WERI-Rb-1 (cell line): Measurements from ENCODE around the gene PROCR.
"Not testable (repeated sequence)": the region's sequence is repeated elsewhere in the genome, so short reads cannot be mapped to it uniquely, and the experiment has no call there.

ENCODE experiments used
- DNase-seq: peaks from one replicate; pipeline ENCODE4 v3.0.0-alpha.2; 2020
- H3K27ac ChIP-seq: fragments of 250-450 bp; sonication (Bioruptor Pico); 2 replicates; pipeline ENCODE4 v1.5.1; 2020; ENCODE audit warnings: mild to moderate bottlenecking, moderate library complexity
- H3K27me3 ChIP-seq: fragments of 250-450 bp; sonication (Bioruptor Pico); 2 replicates; pipeline ENCODE4 v1.5.1; 2021; ENCODE audit warnings: mild to moderate bottlenecking, low read depth, moderate library complexity; ENCODE audit not compliant: insufficient read depth, severe bottlenecking
- H3K36me3 ChIP-seq: fragments of 250-450 bp; sonication (Bioruptor Pico); 2 replicates; pipeline ENCODE4 v1.5.1; 2020; ENCODE audit warnings: mild to moderate bottlenecking, moderate library complexity
- H3K4me3 ChIP-seq: 2 replicates; pipeline ENCODE4 v1.5.1; 2011; ENCODE audit warnings: low read depth, mild to moderate bottlenecking, control low read depth, low read length
- H3K9me3 ChIP-seq: fragments of 250-450 bp; sonication (Bioruptor Pico); 2 replicates; pipeline ENCODE4 v1.5.1; 2021; ENCODE audit warnings: mild to moderate bottlenecking, moderate library complexity; ENCODE audit not compliant: severe bottlenecking
- CTCF ChIP-seq: IDR thresholded peaks from 2 replicates; pipeline ENCODE4 v1.5.1; 2011; ENCODE audit warnings: low read depth, mild to moderate bottlenecking, control low read depth, inconsistent platforms, low read length

Gene PROCR

GRCh38 chr20:35155936-35156335, 15.9 kb upstream of the PROCR start:
- Histone ChIP-seq H3K27ac (peak overlapping the region; percentile 77), H3K36me3 (no peaks in the 10 kb centered on the region), H3K27me3 (no peaks in the 10 kb centered on the region), H3K9me3 (peaks cover 2% of the 10 kb centered on the region), H3K4me3 (no peak overlapping the region)
- no peak for TF ChIP-seq CTCF
- no peak for DNase-seq

- TF ChIP-seq CTCF: no peak
- Histone ChIP-seq H3K9me3 (peaks cover 2% of the 10 kb centered on the region), H3K27me3 (no peaks in the 10 kb centered on the region), H3K36me3 (no peaks in the 10 kb centered on the region), H3K27ac (no peak overlapping the region), H3K4me3 (no peak overlapping the region)
- no peak for DNase-seq
Observed at GRCh38 chr20:35156978-35157377, 14.9 kb upstream of the PROCR start.

- not testable (repeated sequence) for H3K9me3 ChIP-seq, H3K27ac ChIP-seq, H3K36me3 ChIP-seq, H3K4me3 ChIP-seq, DNase-seq, H3K27me3 ChIP-seq
Observed at GRCh38 chr20:35160341-35160740, 11.5 kb upstream of the PROCR start.

GRCh38 chr20:35164531-35164930, 7.3 kb upstream of the PROCR start:
- H3K27me3 ChIP-seq, H3K36me3 ChIP-seq, DNase-seq, H3K27ac ChIP-seq, H3K9me3 ChIP-seq, H3K4me3 ChIP-seq: not testable (repeated sequence)

GRCh38 chr20:35165221-35166185, 6.4 kb upstream of the PROCR start:
- no peaks in the 10 kb centered on the region for H3K36me3 ChIP-seq
- H3K27me3 ChIP-seq: no peaks in the 10 kb centered on the region
- no peak for TF ChIP-seq CTCF
- DNase-seq: no peak
- no peak overlapping the region for H3K4me3 ChIP-seq
- H3K27ac ChIP-seq: no peak overlapping the region
- H3K9me3 ChIP-seq: peaks cover 3% of the 10 kb centered on the region

DNA sequence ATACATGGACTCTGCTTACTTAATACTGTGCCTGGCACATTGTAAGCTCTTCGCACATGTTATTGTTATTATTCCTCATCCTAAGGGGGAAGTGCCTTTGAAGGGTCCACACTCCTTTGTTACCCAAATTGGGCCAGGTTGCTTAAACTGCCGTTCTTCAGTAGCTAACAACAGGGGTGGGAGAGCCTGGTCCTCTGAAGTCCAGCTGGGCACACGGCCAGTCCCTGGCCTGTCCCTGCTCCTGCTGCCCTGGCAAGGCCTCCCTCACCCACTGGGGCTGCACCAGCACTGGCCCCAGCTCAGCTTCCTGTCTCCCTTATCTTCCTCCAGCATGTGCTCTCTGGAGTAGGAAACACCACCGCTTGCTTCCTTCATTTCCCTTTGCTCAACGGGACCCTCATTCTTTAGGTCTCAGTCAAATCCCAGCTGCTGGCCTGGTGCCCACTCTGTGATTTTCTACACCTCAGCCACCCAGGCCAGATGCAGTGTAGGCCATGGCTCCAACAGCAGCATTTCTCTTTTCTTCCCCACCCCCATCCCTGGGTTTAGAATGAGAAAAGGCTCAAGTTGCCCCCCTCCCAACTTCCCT, 5.5 kb upstream of the PROCR start:
- H3K9me3 ChIP-seq: peaks cover 3% of the 10 kb centered on the region
- TF ChIP-seq CTCF: no peak
- no peak for DNase-seq

More for the DNA sequence above, 5.5 kb upstream of the PROCR start:
- Histone ChIP-seq H3K4me3 (no peak overlapping the region), H3K36me3 (no peaks in the 10 kb centered on the region), H3K27ac (no peak overlapping the region), H3K27me3 (no peaks in the 10 kb centered on the region)
